LNCaP clone FGC (cell line): ENCODE data around the gene DNMBP.

ENCODE experiments used
- DNase-seq: peaks from one replicate; pipeline ENCODE4 v3.0.0-alpha.2; 2011; ENCODE audit warnings: low read depth
- H3K4me3 ChIP-seq: 2 replicates; pipeline ENCODE4 v1.5.1; 2011; ENCODE audit warnings: mild to moderate bottlenecking, low read depth, low read length, control low read depth
- TF ChIP-seq, protein P1 (sequence below): IDR thresholded peaks from 2 replicates; pipeline ENCODE4 v1.5.1; 2012; ENCODE audit warnings: mild to moderate bottlenecking; ENCODE audit not compliant: control insufficient read depth, insufficient read depth; ENCODE audit errors: extremely low read depth

DNMBP gene

DNA sequence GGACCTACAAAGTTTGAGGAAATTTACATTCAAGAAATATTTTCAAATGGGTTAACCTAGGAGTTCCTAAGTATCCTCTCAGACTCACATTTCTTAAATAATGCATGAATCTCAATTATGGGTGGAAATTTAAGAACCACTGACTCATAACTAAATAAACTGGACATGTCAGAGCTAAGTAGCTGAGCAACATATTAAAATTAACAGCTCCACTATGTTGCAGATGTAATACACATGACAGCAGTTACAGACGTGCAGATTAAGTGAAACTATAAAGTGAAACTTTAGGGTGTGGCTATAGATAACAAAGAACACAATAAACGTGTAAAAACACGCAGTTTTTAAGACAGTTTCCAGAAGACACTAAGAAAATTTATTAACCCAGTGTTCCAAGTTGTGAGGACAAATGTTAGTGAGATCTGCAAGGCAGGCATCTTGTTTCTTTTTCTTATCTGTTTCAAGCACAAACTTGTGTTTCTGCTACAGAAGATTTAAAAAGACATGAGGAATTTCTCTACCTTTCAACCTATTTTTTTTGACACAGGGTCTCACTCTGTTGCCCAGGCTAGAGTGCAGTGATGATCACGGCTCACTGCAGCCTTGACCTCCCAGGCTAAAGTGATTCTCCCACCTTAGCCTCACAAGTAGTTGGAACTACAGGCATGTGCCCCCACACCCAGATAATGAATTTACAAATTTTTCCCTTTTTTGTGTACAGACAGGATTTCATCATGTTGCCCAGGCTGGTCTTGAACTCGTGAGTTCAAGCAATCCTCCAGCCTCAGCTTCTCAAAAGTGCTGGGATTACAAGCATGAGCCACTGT lies 25.3 kb downstream of the DNMBP start:
- no peak overlapping the region for H3K4me3 ChIP-seq
- no peak for DNase-seq
- TF ChIP-seq, protein P1, sequence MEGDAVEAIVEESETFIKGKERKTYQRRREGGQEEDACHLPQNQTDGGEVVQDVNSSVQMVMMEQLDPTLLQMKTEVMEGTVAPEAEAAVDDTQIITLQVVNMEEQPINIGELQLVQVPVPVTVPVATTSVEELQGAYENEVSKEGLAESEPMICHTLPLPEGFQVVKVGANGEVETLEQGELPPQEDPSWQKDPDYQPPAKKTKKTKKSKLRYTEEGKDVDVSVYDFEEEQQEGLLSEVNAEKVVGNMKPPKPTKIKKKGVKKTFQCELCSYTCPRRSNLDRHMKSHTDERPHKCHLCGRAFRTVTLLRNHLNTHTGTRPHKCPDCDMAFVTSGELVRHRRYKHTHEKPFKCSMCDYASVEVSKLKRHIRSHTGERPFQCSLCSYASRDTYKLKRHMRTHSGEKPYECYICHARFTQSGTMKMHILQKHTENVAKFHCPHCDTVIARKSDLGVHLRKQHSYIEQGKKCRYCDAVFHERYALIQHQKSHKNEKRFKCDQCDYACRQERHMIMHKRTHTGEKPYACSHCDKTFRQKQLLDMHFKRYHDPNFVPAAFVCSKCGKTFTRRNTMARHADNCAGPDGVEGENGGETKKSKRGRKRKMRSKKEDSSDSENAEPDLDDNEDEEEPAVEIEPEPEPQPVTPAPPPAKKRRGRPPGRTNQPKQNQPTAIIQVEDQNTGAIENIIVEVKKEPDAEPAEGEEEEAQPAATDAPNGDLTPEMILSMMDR = no peak

GRCh38 chr10:99983280-99983988 lies 26.3 kb downstream of the DNMBP start:
- DNase-seq = no peak
- TF ChIP-seq, protein P1 = no peak
- no peak overlapping the region for H3K4me3 ChIP-seq

DNA sequence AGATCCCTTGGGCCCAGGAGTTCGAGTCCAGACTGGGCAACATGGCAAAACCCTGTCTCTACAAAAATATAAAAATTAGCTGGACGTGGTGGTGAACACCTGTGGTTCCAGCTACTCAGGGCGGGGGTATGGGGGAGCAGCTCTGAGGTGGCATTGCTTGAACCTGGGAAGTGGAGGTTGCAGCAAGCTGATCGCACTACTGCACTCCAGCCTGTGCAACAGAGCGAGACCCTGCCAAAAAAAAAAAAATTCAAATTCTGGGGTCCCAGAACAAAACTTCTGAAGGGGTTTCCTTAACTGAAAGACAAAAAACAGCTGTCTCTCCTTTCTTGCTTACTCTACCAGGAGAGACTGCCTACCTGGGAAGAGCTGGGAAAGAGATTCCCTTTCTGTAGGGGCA lies 27.0 kb downstream of the DNMBP start:
- H3K4me3 ChIP-seq = no peak overlapping the region
- TF ChIP-seq, protein P1 = no peak
- no peak for DNase-seq

DNA sequence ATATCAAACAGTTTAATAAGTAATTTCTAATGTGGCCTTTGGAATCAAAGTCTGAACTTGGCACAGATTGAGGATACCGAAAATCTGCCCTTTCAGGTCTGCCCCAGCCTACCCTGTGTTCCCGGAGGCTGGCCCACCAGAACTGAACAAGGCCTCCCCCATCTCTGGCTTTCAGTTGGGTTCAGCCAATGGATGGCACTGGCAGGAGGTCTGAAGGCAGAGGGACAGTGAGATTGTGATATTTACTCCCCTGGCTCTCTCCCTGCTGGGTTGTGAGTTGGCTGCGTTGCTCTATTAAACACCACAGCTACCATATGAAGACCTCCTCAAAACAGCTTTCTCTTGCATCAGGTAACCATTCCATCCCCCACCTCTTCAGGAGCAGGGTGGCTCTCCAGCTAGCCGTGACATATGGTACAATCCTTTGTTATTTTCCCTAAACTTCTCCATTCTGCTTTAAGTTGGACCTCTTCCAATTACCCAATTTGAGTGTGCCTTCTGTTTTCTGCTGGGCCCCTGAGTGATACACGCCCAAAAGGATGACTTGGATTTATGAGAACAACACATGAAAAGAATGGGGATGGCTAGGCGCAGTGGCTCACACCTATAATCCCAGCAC lies 28.1 kb downstream of the DNMBP start:
- no peak for DNase-seq
- H3K4me3 ChIP-seq = no peak overlapping the region
- TF ChIP-seq, protein P1 = no peak

GRCh38 chr10:99979066-99979685 lies 30.6 kb downstream of the DNMBP start:
- no peak for DNase-seq
- H3K4me3 ChIP-seq = no peak overlapping the region
- TF ChIP-seq, protein P1 = no peak

GRCh38 chr10:99977916-99978315 lies 31.8 kb downstream of the DNMBP start:
- DNase-seq = no peak
- H3K4me3 ChIP-seq = no peak overlapping the region
- TF ChIP-seq, protein P1 = no peak
